ENCODE results near the gene WDR44.
"Not testable (repeated sequence)": the region's sequence is repeated elsewhere in the genome, so short reads cannot be mapped to it uniquely, and the experiment has no call there.

GRCh38 chrX:118486693-118487092 is 140.8 kb downstream of the WDR44 start:
- TF ChIP-seq CTCF (conservative IDR thresholded peaks at IDR 0.05; ENCODE audit: low read depth, low read length); EZH2 (IDR thresholded peaks at IDR 0.05; ENCODE audit: low read length, unreplicated experiment): not testable (repeated sequence)

Measured in PC-3 (cell line).